GM23248 (cell line): ENCODE measurements around the gene UBTF. TPM values are rescaled to one million over a fixed set of nuclear protein-coding genes. Genes with fewer than 3 reads are reported as not detected.

ENCODE experiments used
- DNase-seq: peaks from one replicate; pipeline ENCODE4 v3.0.0-alpha.2; 2015
- H2AFZ ChIP-seq: fragments of 200-600 bp; sonication (generic); 2 replicates; pipeline ENCODE4 v1.6.1; 2016; ENCODE audit warnings: antibody characterized with exemption
- H3F3A ChIP-seq: fragments of 200-600 bp; sonication (generic); 2 replicates; pipeline ENCODE4 v1.6.1; 2016; ENCODE audit warnings: mild to moderate bottlenecking, antibody characterized with exemption, mixed run types; ENCODE audit not compliant: insufficient read depth
- H3K27ac ChIP-seq: fragments of 200-600 bp; sonication (generic); 2 replicates; pipeline ENCODE4 v1.5.1; 2016; ENCODE audit warnings: mild to moderate bottlenecking
- H3K27me3 ChIP-seq: fragments of 200-600 bp; sonication (generic); replicated peaks from 2 replicates; pipeline ENCODE4 v1.6.1; 2016; ENCODE audit warnings: mild to moderate bottlenecking; ENCODE audit not compliant: insufficient read depth
- H3K36me3 ChIP-seq: fragments of 200-600 bp; sonication (generic); 2 replicates; pipeline ENCODE4 v1.6.1; 2016; ENCODE audit warnings: low read depth, mild to moderate bottlenecking
- H3K4me1 ChIP-seq: fragments of 200-600 bp; sonication (generic); 2 replicates; pipeline ENCODE4 v1.6.1; 2016; ENCODE audit warnings: mild to moderate bottlenecking; ENCODE audit not compliant: insufficient read depth
- H3K4me2 ChIP-seq: fragments of 200-600 bp; sonication (generic); one replicate; pipeline ENCODE4 v1.6.1; 2016; ENCODE audit warnings: mild to moderate bottlenecking; ENCODE audit not compliant: unreplicated experiment
- H3K4me3 ChIP-seq: fragments of 200-600 bp; sonication (generic); 2 replicates; pipeline ENCODE4 v1.5.1; 2016; ENCODE audit warnings: mild to moderate bottlenecking
- H3K79me2 ChIP-seq: fragments of 200-600 bp; sonication (generic); 2 replicates; pipeline ENCODE4 v1.6.1; 2016; ENCODE audit warnings: mild to moderate bottlenecking; ENCODE audit not compliant: insufficient read depth
- H3K9ac ChIP-seq: fragments of 200-600 bp; sonication (generic); 2 replicates; pipeline ENCODE4 v1.6.1; 2016; ENCODE audit warnings: mild to moderate bottlenecking
- H3K9me2 ChIP-seq: fragments of 200-600 bp; sonication (generic); 2 replicates; pipeline ENCODE4 v1.6.1; 2016; ENCODE audit warnings: mixed run types, mild to moderate bottlenecking, moderate library complexity; ENCODE audit not compliant: insufficient read depth
- H3K9me3 ChIP-seq: fragments of 200-600 bp; sonication (generic); one replicate; pipeline ENCODE4 v1.6.1; 2017; ENCODE audit warnings: low read depth
- H4K20me1 ChIP-seq: fragments of 200-600 bp; sonication (generic); 2 replicates; pipeline ENCODE4 v1.6.0; 2016; ENCODE audit not compliant: insufficient read depth
- EZH2 ChIP-seq: fragments of 200-600 bp; sonication (generic); IDR thresholded peaks from 2 replicates; pipeline ENCODE4 v1.6.1; 2018; ENCODE audit warnings: antibody characterized with exemption, mild to moderate bottlenecking; ENCODE audit not compliant: insufficient read depth, poor library complexity, severe bottlenecking
- EZH2phosphoT487 ChIP-seq: fragments of 200-600 bp; sonication (generic); IDR thresholded peaks from 2 replicates; pipeline ENCODE4 v1.6.1; 2018; ENCODE audit warnings: antibody characterized with exemption, moderate library complexity, mild to moderate bottlenecking, low read depth; ENCODE audit not compliant: insufficient read depth
- WGBS, 2 experiments: methylation state at CpG; one replicate each; pipeline ENCODE4 v1.1.6; 2015 to 2017; ENCODE audit warnings: low lambda C conversion rate in 2 of 2, low coverage in 1 of 2; ENCODE audit errors: missing lambda C conversion rate in 2 of 2; 5-methylcytosine and 5-hydroxymethylcytosine counted together
- in situ Hi-C: fragments of 300-500 bp; cut with MboI; formaldehyde crosslinking; loops from 2 replicates; pipeline ENCODE4 v1.15.0; 2020
- microRNA-seq: library from miRNA; unstranded; fragments of <30 nt; microRNA quantifications from one replicate; pipeline ENCODE4, GENCODE V29; 2016; ENCODE audit warnings: borderline number of aligned reads
- polyA plus RNA-seq: library from polyadenylated mRNA; unstranded; fragments of >200 nt; fragmentation: Nextera tagmentation; extraction: Ambion mirVana; gene quantifications from 2 replicates; pipeline ENCODE4 v1.2.1, GENCODE V29; 2016
- small RNA-seq: library from RNA; depleted of rRNA; stranded (forward); fragments of <200 nt; gene quantifications from one replicate; pipeline ENCODE3, GENCODE V24; 2014; ENCODE audit warnings: low read depth, low replicate concordance
- total RNA-seq: library from RNA; depleted of rRNA; stranded (reverse); fragments of >200 nt; shearing (Covaris generic); gene quantifications from 2 replicates; pipeline ENCODE4 v1.2.3, GENCODE V29; 2014; rRNA removed

The UBTF gene
- total and polyA plus RNA-seq, 2 experiments from 2014 or later, result 48.2 to 62.3 TPM

DNA sequence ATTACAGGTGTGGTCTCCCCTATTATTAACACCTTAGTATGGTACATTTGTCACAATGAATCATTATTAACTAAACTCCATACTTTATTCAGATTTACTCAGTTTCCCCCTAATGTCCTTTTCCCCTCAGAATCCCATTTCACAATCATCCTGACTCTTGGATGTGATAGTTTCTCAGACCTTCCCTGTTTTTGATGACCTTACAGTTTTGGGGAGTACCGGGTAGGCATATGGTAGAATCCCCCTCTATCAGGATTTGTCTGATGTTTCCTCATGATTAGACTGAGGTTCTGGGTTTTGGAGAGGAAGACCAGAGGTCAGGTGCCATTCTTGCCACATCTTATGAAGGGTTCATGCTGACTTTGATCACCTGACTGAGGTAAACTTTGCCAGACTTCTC, 55.0 kb downstream of the UBTF start:
- Histone ChIP-seq H3K9ac (no peak overlapping the region), H4K20me1 (no peaks in the 10 kb centered on the region), H3K27me3 (no peaks in the 10 kb centered on the region), H3F3A (no peaks in the 10 kb centered on the region), H2AFZ (no peak overlapping the region), H3K27ac (no peak overlapping the region), H3K9me2 (no peaks in the 10 kb centered on the region), H3K4me1 (no peaks in the 10 kb centered on the region), H3K79me2 (no peaks in the 10 kb centered on the region), H3K36me3 (no peaks in the 10 kb centered on the region), H3K4me3 (no peak overlapping the region), H3K9me3 (no peaks in the 10 kb centered on the region), H3K4me2 (no peak overlapping the region)
- WGBS, 2 experiments, result 91 to 100% methylated on average over 1 of the region's 1 CpG
- no peak for TF ChIP-seq EZH2phosphoT487
- TF ChIP-seq EZH2, result no peak
- no peak for DNase-seq
- in situ Hi-C loops, result no loop called here

DNA sequence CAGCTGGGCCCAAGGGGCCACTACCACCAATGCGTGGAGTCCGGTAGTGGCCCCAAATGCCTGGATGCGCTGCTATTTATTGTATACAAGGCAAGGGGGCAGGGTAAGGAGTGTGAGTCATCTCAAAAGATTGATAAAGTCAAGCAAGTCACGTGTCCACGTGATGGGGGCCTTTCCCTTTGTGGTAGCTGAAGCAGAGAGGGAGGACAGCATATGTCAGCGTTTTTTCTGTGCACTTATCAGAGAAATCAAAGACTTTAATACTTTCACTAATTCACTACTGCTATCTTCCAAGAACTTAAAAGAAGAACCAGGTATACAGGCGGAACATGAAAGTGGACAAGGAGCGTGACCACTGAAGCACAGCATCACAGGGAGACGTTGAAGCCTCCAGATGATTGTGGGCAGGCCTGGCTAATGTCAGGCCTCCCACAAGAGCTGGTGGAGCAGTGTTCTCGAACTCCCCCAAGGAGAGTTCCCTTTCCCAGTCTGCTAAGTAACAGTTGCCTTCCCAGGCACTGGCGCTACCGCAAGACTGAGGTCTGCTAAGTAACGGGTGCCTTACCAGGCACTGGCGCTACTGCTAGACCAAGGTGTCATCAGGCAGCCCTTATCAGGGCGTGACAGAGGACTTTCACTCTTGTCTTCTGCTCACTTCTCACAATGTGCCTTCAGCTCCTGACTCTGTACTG, 59.8 kb downstream of the UBTF start:
- H3K9me3 ChIP-seq, result no peaks in the 10 kb centered on the region
- H3K79me2 ChIP-seq, result no peaks in the 10 kb centered on the region
- in situ Hi-C loops, result no loop called here
- H3K4me2 ChIP-seq, result no peak overlapping the region
- H3K27ac ChIP-seq, result no peak overlapping the region
- no peak for DNase-seq
- H2AFZ ChIP-seq, result no peak overlapping the region
- H4K20me1 ChIP-seq, result no peaks in the 10 kb centered on the region
- TF ChIP-seq EZH2 (no peak), EZH2phosphoT487 (no peak)
- no peaks in the 10 kb centered on the region for H3K27me3 ChIP-seq
- no peaks in the 10 kb centered on the region for H3K4me1 ChIP-seq
- no peaks in the 10 kb centered on the region for H3K9me2 ChIP-seq
- no peak overlapping the region for H3K4me3 ChIP-seq
- H3F3A ChIP-seq, result no peaks in the 10 kb centered on the region
- WGBS, 2 experiments, result 94 to 95% methylated on average over 15 of the region's 15 CpGs
- H3K9ac ChIP-seq, result no peak overlapping the region
- no peaks in the 10 kb centered on the region for H3K36me3 ChIP-seq

DNA sequence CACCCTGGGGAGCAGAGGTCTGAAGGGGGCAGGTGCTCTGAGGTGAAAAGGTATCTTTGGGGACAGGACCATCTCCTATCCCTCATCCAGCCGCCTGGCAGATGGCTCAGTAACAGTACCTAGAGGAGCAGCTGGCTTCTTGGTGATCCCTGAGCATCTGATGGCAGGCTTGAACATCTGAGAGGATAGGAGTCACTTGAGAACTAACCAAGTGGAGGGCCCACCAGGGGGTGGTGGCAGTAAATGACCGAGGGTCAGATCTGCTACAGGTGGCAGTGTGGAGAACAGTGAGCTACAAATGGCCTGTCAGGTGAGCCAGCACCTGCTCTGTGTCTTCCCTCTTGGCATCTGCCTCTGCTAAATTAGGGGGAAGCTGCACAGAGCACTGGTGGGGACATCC, 64.0 kb downstream of the UBTF start:
- H2AFZ ChIP-seq, result no peak overlapping the region
- in situ Hi-C loops, result no loop called here
- H3K9me2 ChIP-seq, result no peaks in the 10 kb centered on the region
- H3K27ac ChIP-seq, result no peak overlapping the region
- no peaks in the 10 kb centered on the region for H3F3A ChIP-seq
- H3K4me3 ChIP-seq, result no peak overlapping the region
- H3K27me3 ChIP-seq, result no peaks in the 10 kb centered on the region
- H3K4me2 ChIP-seq, result no peak overlapping the region
- no peaks in the 10 kb centered on the region for H4K20me1 ChIP-seq
- WGBS, 2 experiments, result 97 to 100% methylated on average over 2 of the region's 2 CpGs
- no peaks in the 10 kb centered on the region for H3K9me3 ChIP-seq
- peaks cover 13% of the 10 kb centered on the region; the same call in 1 of the 2 replicates for H3K79me2 ChIP-seq
- no peak for DNase-seq
- H3K9ac ChIP-seq, result no peak overlapping the region
- no peaks in the 10 kb centered on the region for H3K36me3 ChIP-seq
- no peaks in the 10 kb centered on the region for H3K4me1 ChIP-seq
- no peak for TF ChIP-seq EZH2phosphoT487
- TF ChIP-seq EZH2, result no peak

Small RNA genes lying within 50 kb of the gene (microRNA-seq; reads per million reads assigned to microRNA genes)
- not detected for gene MIR6782

Small RNA genes lying within 50 kb of the gene (small RNA-seq; reads per million reads assigned to genes)
- not detected for gene MIR6782

Other genes starting within 250 kb of the UBTF start
- gene NAGS, start 215.1 kb downstream of the UBTF start, total RNA-seq, result 1.8 and 2.8 TPM in 2 replicates
- 1.6 and 2.3 TPM in 2 replicates for gene NAGS, start 215.1 kb downstream of the UBTF start, polyA plus RNA-seq
- 25.5 and 45.4 TPM in 2 replicates for gene TMEM101, start 204.7 kb downstream of the UBTF start, total RNA-seq
- gene TMEM101, start 204.7 kb downstream of the UBTF start, polyA plus RNA-seq, result 24.4 and 25.0 TPM in 2 replicates
- gene LSM12, start 153.0 kb downstream of the UBTF start, total RNA-seq, result 36.1 and 49.4 TPM in 2 replicates
- 122 and 125 TPM in 2 replicates for gene LSM12, start 153.0 kb downstream of the UBTF start, polyA plus RNA-seq
- 57.4 and 68.5 TPM in 2 replicates for gene G6PC3, start 148.9 kb downstream of the UBTF start, total RNA-seq
- gene G6PC3, start 148.9 kb downstream of the UBTF start, polyA plus RNA-seq, result 121 and 128 TPM in 2 replicates
- gene HDAC5, start 96.0 kb downstream of the UBTF start, total RNA-seq, result 84.4 and 98.7 TPM in 2 replicates
- gene HDAC5, start 96.0 kb downstream of the UBTF start, polyA plus RNA-seq, result 28.5 and 32.2 TPM in 2 replicates
- 1.3 and 1.8 TPM in 2 replicates for gene HROB, start 77.7 kb downstream of the UBTF start, total RNA-seq
- 3.5 and 3.6 TPM in 2 replicates for gene HROB, start 77.7 kb downstream of the UBTF start, polyA plus RNA-seq
- not detected in 2 replicates for gene ASB16, start 49.0 kb downstream of the UBTF start, total RNA-seq
- gene ASB16, start 49.0 kb downstream of the UBTF start, polyA plus RNA-seq, result 0.22 and 0.25 TPM in 2 replicates
- gene TMUB2, start 32.7 kb downstream of the UBTF start, total RNA-seq, result 41.6 and 42.6 TPM in 2 replicates
- 44.6 and 45.0 TPM in 2 replicates for gene TMUB2, start 32.7 kb downstream of the UBTF start, polyA plus RNA-seq
- gene ATXN7L3, start 19.8 kb downstream of the UBTF start, total RNA-seq, result 48.2 and 60.4 TPM in 2 replicates
- gene ATXN7L3, start 19.8 kb downstream of the UBTF start, polyA plus RNA-seq, result 9.8 and 10.0 TPM in 2 replicates
- not detected in 2 replicates for gene SLC4A1, start 48.5 kb upstream of the UBTF start, total RNA-seq
- gene SLC4A1, start 48.5 kb upstream of the UBTF start, polyA plus RNA-seq, result not detected in 2 replicates
- 0.11 TPM in 1 of 2 replicates, not detected in the other for gene RUNDC3A, start 88.9 kb upstream of the UBTF start, total RNA-seq
- 0.24 TPM in 1 of 2 replicates, not detected in the other for gene RUNDC3A, start 88.9 kb upstream of the UBTF start, polyA plus RNA-seq
- gene SLC25A39, start 105.1 kb upstream of the UBTF start, total RNA-seq, result 96.1 and 118 TPM in 2 replicates
- gene SLC25A39, start 105.1 kb upstream of the UBTF start, polyA plus RNA-seq, result 117 TPM in 2 replicates
- 326 and 410 TPM in 2 replicates for gene GRN, start 125.6 kb upstream of the UBTF start, total RNA-seq
- gene GRN, start 125.6 kb upstream of the UBTF start, polyA plus RNA-seq, result 440 and 446 TPM in 2 replicates
- 4.6 and 4.8 TPM in 2 replicates for gene FAM171A2, start 144.2 kb upstream of the UBTF start, total RNA-seq
- gene FAM171A2, start 144.2 kb upstream of the UBTF start, polyA plus RNA-seq, result 0.25 and 0.46 TPM in 2 replicates
- not detected in 2 replicates for gene ITGA2B, start 170.0 kb upstream of the UBTF start, total RNA-seq
- not detected in 2 replicates for gene ITGA2B, start 170.0 kb upstream of the UBTF start, polyA plus RNA-seq